SK-N-SH (cell line): ENCODE data around the gene CCNY. TPM values are rescaled to one million over a fixed set of nuclear protein-coding genes. Genes with fewer than 3 reads are reported as not detected.
"Not testable (repeated sequence)": the region's sequence is repeated elsewhere in the genome, so short reads cannot be mapped to it uniquely, and the experiment has no call there.

ENCODE experiments used
- CTCF ChIA-PET: fragments of 300-600, 350-600 bp; formaldehyde crosslinking; extraction: SDS; loops from one replicate; lab custom pipeline; 2021; lab: Yijun Ruan, JAX
- POLR2A ChIA-PET: fragments of 350-600 bp; sonication (Branson Sonifier 250); formaldehyde crosslinking; extraction: SDS; loops from one replicate; lab custom pipeline; 2020; ENCODE audit warnings: antibody characterized with exemption, inconsistent platforms; lab: Yijun Ruan, JAX
- DNase-seq: peaks from one replicate; pipeline ENCODE4 v3.0.0; 2012
- H2AFZ ChIP-seq: fragments of 200-600 bp; sonication (generic); 2 replicates; pipeline ENCODE4 v1.8.1; 2016; ENCODE audit warnings: antibody characterized with exemption, mild to moderate bottlenecking, low read depth
- H3F3A ChIP-seq: fragments of 200-600 bp; sonication (generic); replicated peaks from 2 replicates; pipeline ENCODE3; 2016; ENCODE audit warnings: antibody characterized with exemption, mild to moderate bottlenecking; ENCODE audit not compliant: insufficient read depth
- H3K27ac ChIP-seq, 2 experiments: fragments of 200-500 bp in 1 of 2; fragments of 200-600 bp in 1 of 2; sonication (Bioruptor generic) in 1 of 2; sonication (generic), shearing (Covaris generic) in 1 of 2; 2 replicates each; pipeline versions ENCODE4 v1.5.1 to v1.6.1; 2014 to 2016; ENCODE audit warnings: low read depth in 2 of 2, inconsistent platforms in 1 of 2, low read length in 1 of 2, mild to moderate bottlenecking in 1 of 2, mixed read lengths in 1 of 2
- H3K27me3 ChIP-seq: fragments of 200-600 bp; sonication (generic), shearing (Covaris generic); 2 replicates; pipeline ENCODE4 v1.6.1; 2016; ENCODE audit warnings: mixed run types; ENCODE audit not compliant: insufficient read depth
- H3K36me3 ChIP-seq, 2 experiments: fragments of 200-500 bp in 1 of 2; fragments of 200-600 bp in 1 of 2; sonication (Bioruptor generic) in 1 of 2; sonication (generic) in 1 of 2; replicated peaks in 1 of 2; 2 replicates each; pipeline versions ENCODE3 to v1.5.1; 2014 to 2016; ENCODE audit warnings: low read length in 1 of 2, mild to moderate bottlenecking in 1 of 2; ENCODE audit not compliant: insufficient read depth in 2 of 2, control insufficient read depth in 1 of 2
- H3K4me1 ChIP-seq, 2 experiments: fragments of 200-500 bp in 1 of 2; fragments of 200-600 bp in 1 of 2; sonication (Bioruptor generic) in 1 of 2; sonication (generic), shearing (Covaris generic) in 1 of 2; 2 replicates each; pipeline versions ENCODE4 v1.5.1 to v1.6.1; 2014 to 2016; ENCODE audit warnings: low read depth in 1 of 2, low read length in 1 of 2, mixed run types in 1 of 2; ENCODE audit not compliant: insufficient read depth in 2 of 2, control insufficient read depth in 1 of 2
- H3K4me2 ChIP-seq: fragments of 200-600 bp; sonication (generic), shearing (Covaris generic); 2 replicates; pipeline ENCODE4 v1.6.1; 2017; ENCODE audit warnings: mixed run types
- H3K4me3 ChIP-seq, 2 experiments: fragments of 200-500 bp in 1 of 2; fragments of 200-600 bp in 1 of 2; sonication (Bioruptor generic) in 1 of 2; sonication (generic), shearing (Covaris generic) in 1 of 2; 2 replicates each; pipeline versions ENCODE4 v1.5.1 to v1.8.1; 2014 to 2016; ENCODE audit warnings: low read depth in 2 of 2, inconsistent platforms in 1 of 2, low read length in 1 of 2, mild to moderate bottlenecking in 1 of 2, mixed read lengths in 1 of 2, moderate library complexity in 1 of 2
- H3K79me2 ChIP-seq: fragments of 200-600 bp; sonication (generic); 2 replicates; pipeline ENCODE4 v1.8.1; 2017; ENCODE audit warnings: mild to moderate bottlenecking; ENCODE audit not compliant: insufficient read depth
- H3K9ac ChIP-seq: fragments of 200-600 bp; sonication (generic); 2 replicates; pipeline ENCODE4 v1.6.1; 2017; ENCODE audit warnings: mixed run types
- H3K9me2 ChIP-seq: fragments of 200-600 bp; sonication (generic); 2 replicates; pipeline ENCODE4 v1.6.1; 2017; ENCODE audit warnings: mixed run types
- H3K9me3 ChIP-seq: fragments of 200-600 bp; sonication (generic); 2 replicates; pipeline ENCODE4 v1.6.1; 2017; ENCODE audit warnings: mixed run types, mild to moderate bottlenecking, moderate library complexity
- H4K20me1 ChIP-seq: fragments of 200-600 bp; sonication (generic); 2 replicates; pipeline ENCODE4 v1.6.1; 2017; ENCODE audit warnings: mild to moderate bottlenecking, mixed run types; ENCODE audit not compliant: insufficient read depth
- CHD2 ChIP-seq: fragments of 150-350 bp; IDR thresholded peaks from 2 replicates; pipeline ENCODE4 v1.6.1; 2018; ENCODE audit warnings: low read length; ENCODE audit not compliant: partially characterized antibody
- FOXM1 ChIP-seq: IDR thresholded peaks from 2 replicates; pipeline ENCODE4 v1.4.0; 2012; ENCODE audit warnings: low read depth, mild to moderate bottlenecking
- GABPA ChIP-seq: IDR thresholded peaks from 2 replicates; pipeline ENCODE4 v1.4.0; 2012; ENCODE audit warnings: low read depth, mild to moderate bottlenecking
- GATA2 ChIP-seq: sonication (generic); formaldehyde crosslinking; IDR thresholded peaks from 2 replicates; pipeline ENCODE4 v1.5.0; 2020; ENCODE audit warnings: mild to moderate bottlenecking, missing genetic modification reagents
- JUND ChIP-seq: IDR thresholded peaks from 2 replicates; pipeline ENCODE4 v1.4.0; 2012
- MEF2A ChIP-seq: IDR thresholded peaks from 2 replicates; pipeline ENCODE4 v1.4.0; 2012; ENCODE audit warnings: low read depth, borderline replicate concordance
- NRF1 ChIP-seq: IDR thresholded peaks from 2 replicates; pipeline ENCODE4 v1.6.1; 2012; ENCODE audit warnings: low read depth, mild to moderate bottlenecking, low read length
- RAD21 ChIP-seq: IDR thresholded peaks from 2 replicates; pipeline ENCODE4 v1.6.1; 2012; ENCODE audit warnings: mild to moderate bottlenecking, low read length
- RFX5 ChIP-seq: IDR thresholded peaks from 2 replicates; pipeline ENCODE4 v1.6.1; 2012; ENCODE audit warnings: mild to moderate bottlenecking, improper control_type of control experiment, low read length
- TCF12 ChIP-seq: IDR thresholded peaks from 2 replicates; pipeline ENCODE4 v1.4.0; 2012
- TEAD4 ChIP-seq: IDR thresholded peaks from 2 replicates; pipeline ENCODE4 v1.4.0; 2012; ENCODE audit warnings: mild to moderate bottlenecking, borderline replicate concordance; ENCODE audit not compliant: insufficient read depth
- WGBS: methylation state at CpG from one replicate; pipeline ENCODE4 v1.1.6; 2017; ENCODE audit warnings: low lambda C conversion rate; 5-methylcytosine and 5-hydroxymethylcytosine counted together
- polyA plus RNA-seq, 3 experiments: library from polyadenylated mRNA; depleted of rRNA; stranded (reverse); fragments of >200 nt; gene quantifications; 2 replicates each; pipeline ENCODE4 v1.2.3, GENCODE V29; 2012
- TF ChIP-seq, protein P1 (sequence below): IDR thresholded peaks from 2 replicates; pipeline ENCODE4 v1.4.0; 2012; ENCODE audit warnings: low read depth
- TF ChIP-seq, protein P2 (sequence below): IDR thresholded peaks from 2 replicates; pipeline ENCODE4; 2012
- TF ChIP-seq, protein P3 (sequence below): fragments of 200-600 bp; sonication (generic); IDR thresholded peaks from 2 replicates; pipeline ENCODE4 v1.6.1; 2017; ENCODE audit warnings: antibody characterized with exemption, mild to moderate bottlenecking, moderate library complexity
- TF ChIP-seq, protein P4 (sequence below): fragments of 150-350 bp; IDR thresholded peaks from 2 replicates; pipeline ENCODE4 v1.6.1; 2016; ENCODE audit warnings: mild to moderate bottlenecking, low read depth, low read length

The CCNY gene
- polyA plus RNA-seq, 1 of the 3 experiments (the other 2 are of a cell fraction), result 29.4 TPM

DNA sequence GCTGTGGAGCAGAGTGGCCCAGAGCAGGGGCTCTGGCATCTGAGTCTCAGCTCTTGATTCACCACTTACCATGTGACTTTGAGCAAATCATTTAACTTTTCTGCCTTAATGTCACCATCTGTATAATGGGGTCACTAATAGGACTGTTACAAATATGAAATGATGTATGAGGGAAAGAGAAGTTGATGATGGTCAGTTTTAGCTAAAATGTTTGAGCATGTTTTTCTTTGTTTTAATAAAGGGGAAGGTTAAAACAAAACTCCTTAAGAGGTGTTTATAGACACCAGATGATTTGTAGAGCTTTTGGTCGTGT lies 81.0 kb downstream of the CCNY start:
- H4K20me1 ChIP-seq, result peaks cover 53% of the 10 kb centered on the region
- POLR2A ChIA-PET, result no interaction called here
- H3K9me3 ChIP-seq, result no peaks in the 10 kb centered on the region
- H3K27ac ChIP-seq, result no peak overlapping the region
- peaks cover 19% of the 10 kb centered on the region for H3F3A ChIP-seq
- no peaks in the 10 kb centered on the region for H3K9me2 ChIP-seq
- no peaks in the 10 kb centered on the region for H3K36me3 ChIP-seq
- WGBS, result 55% methylated on average over 1 of the region's 1 CpG
- no peak overlapping the region for H3K4me2 ChIP-seq
- H3K27me3 ChIP-seq, result no peaks in the 10 kb centered on the region
- peaks cover 30 to 51% of the 10 kb centered on the region in 2 experiments; a peak in 3 of 4 replicates for H3K4me1 ChIP-seq
- no peak overlapping the region for H3K4me3 ChIP-seq
- H2AFZ ChIP-seq, result no peak overlapping the region
- H3K79me2 ChIP-seq, result peaks cover 92% of the 10 kb centered on the region
- H3K9ac ChIP-seq, result no peak overlapping the region
- CTCF ChIA-PET, result interaction anchor here (0.7 to 1.3 kb wide), 2 partner anchors 49 to 85 kb away, joined by 3 read pairs; no protein-coding TSS in a partner anchor
- TF ChIP-seq RAD21 (no peak), CHD2 (no peak), JUND (no peak), TCF12 (no peak)
- DNase-seq, result no peak

DNA sequence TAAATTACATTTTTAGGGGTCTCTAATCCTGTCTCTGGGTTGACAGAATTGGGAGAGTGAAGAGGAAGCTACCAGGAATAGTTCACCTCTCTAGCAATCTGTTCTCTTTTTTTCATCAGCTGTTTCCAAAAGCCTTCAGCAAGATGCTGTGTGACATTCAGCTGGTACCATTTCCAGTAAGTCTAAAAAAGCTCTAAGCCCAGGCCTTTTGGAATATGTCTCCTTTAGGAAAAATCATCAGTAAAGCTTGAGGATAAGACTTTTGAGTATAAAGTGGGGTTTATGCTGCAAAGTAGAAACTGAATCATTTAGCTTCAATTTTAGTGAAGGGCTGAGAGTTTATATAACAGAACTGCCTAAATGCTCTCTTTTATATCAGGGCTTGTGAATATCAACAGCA lies 81.5 kb downstream of the CCNY start:
- no peaks in the 10 kb centered on the region for H3K9me3 ChIP-seq
- H3K27ac ChIP-seq, result no peak overlapping the region
- no peaks in the 10 kb centered on the region for H3K36me3 ChIP-seq
- TF ChIP-seq, protein P1, sequence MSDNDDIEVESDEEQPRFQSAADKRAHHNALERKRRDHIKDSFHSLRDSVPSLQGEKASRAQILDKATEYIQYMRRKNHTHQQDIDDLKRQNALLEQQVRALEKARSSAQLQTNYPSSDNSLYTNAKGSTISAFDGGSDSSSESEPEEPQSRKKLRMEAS, result no peak
- TF ChIP-seq JUND (no peak), GABPA (no peak), FOXM1 (no peak), CHD2 (no peak), MEF2A (no peak), RFX5 (no peak), NRF1 (no peak), TEAD4 (no peak), GATA2 (CRISPR knock-in tag) (no peak), TCF12 (no peak)
- TF ChIP-seq, protein P2, sequence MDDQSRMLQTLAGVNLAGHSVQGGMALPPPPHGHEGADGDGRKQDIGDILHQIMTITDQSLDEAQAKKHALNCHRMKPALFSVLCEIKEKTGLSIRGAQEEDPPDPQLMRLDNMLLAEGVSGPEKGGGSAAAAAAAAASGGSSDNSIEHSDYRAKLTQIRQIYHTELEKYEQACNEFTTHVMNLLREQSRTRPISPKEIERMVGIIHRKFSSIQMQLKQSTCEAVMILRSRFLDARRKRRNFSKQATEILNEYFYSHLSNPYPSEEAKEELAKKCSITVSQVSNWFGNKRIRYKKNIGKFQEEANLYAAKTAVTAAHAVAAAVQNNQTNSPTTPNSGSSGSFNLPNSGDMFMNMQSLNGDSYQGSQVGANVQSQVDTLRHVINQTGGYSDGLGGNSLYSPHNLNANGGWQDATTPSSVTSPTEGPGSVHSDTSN, result no peak
- TF ChIP-seq, protein P3, sequence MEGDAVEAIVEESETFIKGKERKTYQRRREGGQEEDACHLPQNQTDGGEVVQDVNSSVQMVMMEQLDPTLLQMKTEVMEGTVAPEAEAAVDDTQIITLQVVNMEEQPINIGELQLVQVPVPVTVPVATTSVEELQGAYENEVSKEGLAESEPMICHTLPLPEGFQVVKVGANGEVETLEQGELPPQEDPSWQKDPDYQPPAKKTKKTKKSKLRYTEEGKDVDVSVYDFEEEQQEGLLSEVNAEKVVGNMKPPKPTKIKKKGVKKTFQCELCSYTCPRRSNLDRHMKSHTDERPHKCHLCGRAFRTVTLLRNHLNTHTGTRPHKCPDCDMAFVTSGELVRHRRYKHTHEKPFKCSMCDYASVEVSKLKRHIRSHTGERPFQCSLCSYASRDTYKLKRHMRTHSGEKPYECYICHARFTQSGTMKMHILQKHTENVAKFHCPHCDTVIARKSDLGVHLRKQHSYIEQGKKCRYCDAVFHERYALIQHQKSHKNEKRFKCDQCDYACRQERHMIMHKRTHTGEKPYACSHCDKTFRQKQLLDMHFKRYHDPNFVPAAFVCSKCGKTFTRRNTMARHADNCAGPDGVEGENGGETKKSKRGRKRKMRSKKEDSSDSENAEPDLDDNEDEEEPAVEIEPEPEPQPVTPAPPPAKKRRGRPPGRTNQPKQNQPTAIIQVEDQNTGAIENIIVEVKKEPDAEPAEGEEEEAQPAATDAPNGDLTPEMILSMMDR, result no peak
- TF ChIP-seq, protein P4, sequence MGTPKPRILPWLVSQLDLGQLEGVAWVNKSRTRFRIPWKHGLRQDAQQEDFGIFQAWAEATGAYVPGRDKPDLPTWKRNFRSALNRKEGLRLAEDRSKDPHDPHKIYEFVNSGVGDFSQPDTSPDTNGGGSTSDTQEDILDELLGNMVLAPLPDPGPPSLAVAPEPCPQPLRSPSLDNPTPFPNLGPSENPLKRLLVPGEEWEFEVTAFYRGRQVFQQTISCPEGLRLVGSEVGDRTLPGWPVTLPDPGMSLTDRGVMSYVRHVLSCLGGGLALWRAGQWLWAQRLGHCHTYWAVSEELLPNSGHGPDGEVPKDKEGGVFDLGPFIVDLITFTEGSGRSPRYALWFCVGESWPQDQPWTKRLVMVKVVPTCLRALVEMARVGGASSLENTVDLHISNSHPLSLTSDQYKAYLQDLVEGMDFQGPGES, result no peak
- H3K4me3 ChIP-seq, result no peak overlapping the region
- peaks cover 24% of the 10 kb centered on the region for H3F3A ChIP-seq
- DNase-seq, result no peak
- ChIA-PET POLR2A (interaction anchor here (0.8 kb wide), 1 partner anchor 76 kb away, joined by 3 read pairs; no protein-coding TSS in a partner anchor), CTCF (interaction anchor here (0.7 to 1.3 kb wide), 2 partner anchors 50 to 85 kb away, joined by 3 read pairs; no protein-coding TSS in a partner anchor)
- H3K27me3 ChIP-seq, result no peaks in the 10 kb centered on the region
- H3K4me1 ChIP-seq, result peaks cover 31 to 51% of the 10 kb centered on the region in 2 experiments; a peak in 3 of 4 replicates
- H4K20me1 ChIP-seq, result peaks cover 50% of the 10 kb centered on the region
- no peak overlapping the region for H2AFZ ChIP-seq
- no peak overlapping the region for H3K9ac ChIP-seq
- H3K9me2 ChIP-seq, result no peaks in the 10 kb centered on the region
- H3K4me2 ChIP-seq, result no peak overlapping the region
- peaks cover 94% of the 10 kb centered on the region for H3K79me2 ChIP-seq

DNA sequence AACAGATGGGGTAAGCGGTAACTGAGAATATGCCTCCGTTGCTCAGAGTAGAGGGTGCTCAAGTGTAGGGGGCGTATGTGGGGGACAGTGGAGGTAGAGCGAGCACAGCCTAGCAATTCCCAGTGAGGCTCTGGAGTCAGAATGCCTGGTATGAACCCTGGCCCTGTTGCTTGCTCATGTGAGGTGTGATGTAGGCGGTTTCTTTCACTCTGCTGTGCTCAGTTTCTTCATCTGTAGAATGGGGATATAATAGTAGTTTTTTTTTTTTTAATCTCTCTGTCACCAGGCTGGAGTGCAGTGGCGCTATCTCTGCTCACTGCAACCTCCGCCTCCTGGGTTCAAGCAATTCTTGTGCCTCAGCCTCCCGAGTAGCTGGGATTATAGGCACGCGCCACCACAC lies 82.3 kb downstream of the CCNY start:
- H3K36me3 ChIP-seq, H3K4me2 ChIP-seq, H3K27me3 ChIP-seq, H3K27ac ChIP-seq, H3K9ac ChIP-seq, H3K9me3 ChIP-seq, H3K9me2 ChIP-seq, H2AFZ ChIP-seq, DNase-seq, POLR2A ChIA-PET, CTCF ChIA-PET, H3K4me3 ChIP-seq: not testable (repeated sequence)
- peaks cover 42% of the 10 kb centered on the region for H4K20me1 ChIP-seq
- H3K79me2 ChIP-seq, result peaks cover 94% of the 10 kb centered on the region
- WGBS, result 97% methylated on average over 10 of the region's 10 CpGs
- peaks cover 29 to 49% of the 10 kb centered on the region in 2 experiments; a peak in 3 of 4 replicates for H3K4me1 ChIP-seq
- peaks cover 29% of the 10 kb centered on the region for H3F3A ChIP-seq
